Keratinocyte (primary cell): ENCODE measurements around the gene TMEM54.

Experiments used
- CTCF ChIP-seq, 3 experiments: IDR thresholded peaks in 1 of 3; conservative IDR thresholded peaks in 1 of 3; optimal IDR thresholded peaks in 1 of 3; 2 replicates in 2 of 3; 3 replicates in 1 of 3; pipeline versions ENCODE3 to v1.5.1; 2011; ENCODE audit warnings: low read length in 3 of 3, mild to moderate bottlenecking in 3 of 3, moderate library complexity in 2 of 3, control low read depth in 1 of 3, inconsistent platforms in 1 of 3; ENCODE audit not compliant: insufficient read depth in 2 of 3; ENCODE audit errors: extremely low read depth in 1 of 3
- EZH2 ChIP-seq: IDR thresholded peaks from one replicate; pipeline ENCODE4 v1.6.1; 2012; ENCODE audit warnings: inconsistent platforms, mild to moderate bottlenecking, low read length, moderate library complexity

GRCh38 chr1:32918179-32918578 is 17.0 kb upstream of the TMEM54 start:
- TF ChIP-seq CTCF (optimal IDR thresholded peaks at IDR 0.05 in 1 of 3, IDR thresholded peaks at IDR 0.05 in 1 of 3, conservative IDR thresholded peaks at IDR 0.05 in 1 of 3; ENCODE audit: extremely low read depth in 1 of 3, insufficient read depth in 2 of 3, low read length in 3 of 3) = no peak
- TF ChIP-seq EZH2 = no peak
